ENCODE data around the gene LHFPL2. TPM values are rescaled to one million over a fixed set of nuclear protein-coding genes. Genes with fewer than 3 reads are reported as not detected.
"Not testable (repeated sequence)": the region's sequence is repeated elsewhere in the genome, so short reads cannot be mapped to it uniquely, and the experiment has no call there.

Gene LHFPL2
- 40.6 TPM for total RNA-seq
- long read RNA-seq, full-length matches to known transcripts, result 13 of 71 reads
- long read RNA-seq, partial matches to known transcripts, result 46 of 71 reads
- long read RNA-seq, other reads (novel, unspliced or antisense), result 12 of 71 reads

DNA sequence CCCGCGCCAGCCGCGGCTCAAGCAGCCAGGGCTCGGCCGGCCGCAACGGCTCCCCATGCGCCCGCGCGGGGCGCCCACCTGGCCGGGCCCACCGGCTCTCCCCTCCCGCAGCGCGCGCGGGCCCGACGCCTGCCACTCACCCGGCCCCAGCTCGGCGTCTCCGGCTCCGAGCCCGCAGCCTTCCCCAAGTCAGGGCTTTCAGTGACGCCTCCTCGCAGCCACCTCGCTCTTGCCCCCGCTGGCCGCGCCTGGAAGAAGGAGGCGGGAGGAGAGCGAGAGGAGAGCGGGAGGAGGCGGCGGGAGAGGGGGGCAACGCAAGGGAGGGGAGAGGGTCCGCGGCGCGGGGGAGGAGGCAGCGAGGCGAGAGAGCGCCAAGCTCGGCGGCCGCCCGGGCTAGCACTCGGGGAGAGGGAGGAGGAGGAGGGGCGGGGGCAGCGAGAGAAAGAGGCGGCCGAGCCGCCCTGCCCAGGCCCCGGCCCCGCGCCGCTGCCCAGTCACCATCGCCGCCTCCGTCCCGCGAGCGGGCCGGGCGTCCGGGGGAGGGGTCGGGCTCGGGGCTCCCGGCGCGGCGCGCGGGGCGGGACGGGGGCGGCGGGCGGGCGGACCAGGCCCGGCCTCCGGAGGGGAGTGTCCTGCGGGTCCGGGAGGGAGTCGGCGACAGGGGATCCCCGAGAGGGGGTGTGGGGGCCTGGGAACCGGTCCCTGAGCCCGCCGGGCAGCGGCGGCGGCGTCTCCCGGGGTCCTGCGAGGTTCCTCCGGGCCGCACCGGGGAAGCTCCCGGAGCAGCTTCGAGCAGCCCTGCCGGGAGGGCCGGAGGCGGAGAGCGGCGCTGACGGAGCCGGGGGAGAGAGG lies at the start of gene LHFPL2:
LHFPL2 (minus strand) TSS at position 414 of the 852 bp plus-strand sequence. CDS start 138,559 bp downstream, outside the sequence.
- H3K4me3 ChIP-seq, result peak within 1 kb of the TSS; percentile 78
- ATAC-seq (peak; percentile 91 to 92), DNase-seq (peak; percentile 79)
- H3K27ac ChIP-seq, result peak within 1 kb of the TSS; percentile 85
- intact Hi-C loops (cut with DNase I), result no loop called here
- TF ChIP-seq CTCF (IDR thresholded peaks at IDR 0.05), result no peak
- H3K9me3 ChIP-seq, result no peaks in the 10 kb centered on the region
- H3K4me1 ChIP-seq, result peaks cover 22% of the 10 kb centered on the region
- no peaks in the 10 kb centered on the region for H3K27me3 ChIP-seq (ENCODE audit: low read depth)
- no peaks in the 10 kb centered on the region for H3K36me3 ChIP-seq

GRCh38 chr5:78696637-78697036 lies 48.1 kb upstream of the LHFPL2 start:
- Histone ChIP-seq H3K36me3 (no peaks in the 10 kb centered on the region), H3K4me1 (no peaks in the 10 kb centered on the region), H3K27me3 (ENCODE audit: low read depth) (no peaks in the 10 kb centered on the region), H3K4me3 (no peak overlapping the region), H3K27ac (no peak overlapping the region), H3K9me3 (peaks cover 7% of the 10 kb centered on the region)
- ATAC-seq (no peak), DNase-seq (no peak)
- TF ChIP-seq CTCF (IDR thresholded peaks at IDR 0.05), result no peak
- intact Hi-C loops (cut with DNase I), result no loop called here

DNA sequence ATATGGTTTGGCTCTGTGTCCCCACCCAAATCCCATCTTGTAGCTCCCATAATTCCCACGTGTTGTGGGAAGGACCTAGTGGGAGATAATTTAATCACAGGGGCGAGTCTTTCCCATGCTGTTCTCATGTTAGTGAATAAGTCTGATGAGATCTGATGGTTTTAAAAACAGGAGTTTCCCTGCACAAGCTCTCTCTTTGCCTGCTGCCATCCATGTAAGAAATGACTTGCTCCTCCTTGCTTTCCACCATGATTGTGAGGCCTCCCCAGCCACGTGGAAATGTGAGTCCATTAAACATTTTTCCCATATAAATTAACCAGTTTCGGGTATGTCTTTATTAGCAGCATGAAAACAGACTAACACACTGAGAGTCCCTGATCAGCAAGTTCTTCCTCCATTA lies 47.5 kb upstream of the LHFPL2 start:
- DNase-seq; intact Hi-C loops (cut with DNase I); ATAC-seq; H3K27me3 ChIP-seq (ENCODE audit: low read depth); H3K9me3 ChIP-seq; H3K4me1 ChIP-seq; H3K4me3 ChIP-seq; H3K27ac ChIP-seq; H3K36me3 ChIP-seq: not testable (repeated sequence)

- DNase-seq, result no peak
- intact Hi-C loops (cut with DNase I), result no loop called here
- H3K9me3 ChIP-seq, result peaks cover 7% of the 10 kb centered on the region
- H3K27me3 ChIP-seq (ENCODE audit: low read depth), result no peaks in the 10 kb centered on the region
- H3K36me3 ChIP-seq, result no peaks in the 10 kb centered on the region
- H3K27ac ChIP-seq, result no peak overlapping the region
- H3K4me1 ChIP-seq, result no peaks in the 10 kb centered on the region
- no peak for ATAC-seq
- no peak overlapping the region for H3K4me3 ChIP-seq
- no peak for TF ChIP-seq CTCF (IDR thresholded peaks at IDR 0.05)
These were observed 44.8 kb upstream of the LHFPL2 start for GRCh38 chr5:78693339-78693738.

GRCh38 chr5:78691084-78691960 lies 42.8 kb upstream of the LHFPL2 start:
- H3K36me3 ChIP-seq, result no peaks in the 10 kb centered on the region
- ATAC-seq (peak in 1 of 2 donors; percentile 47), DNase-seq (no peak)
- no peak overlapping the region for H3K4me3 ChIP-seq
- no peak overlapping the region for H3K27ac ChIP-seq
- intact Hi-C loops (cut with DNase I), result no loop called here
- no peaks in the 10 kb centered on the region for H3K4me1 ChIP-seq
- H3K9me3 ChIP-seq, result peaks cover 7% of the 10 kb centered on the region
- TF ChIP-seq CTCF (IDR thresholded peaks at IDR 0.05), result no peak
- H3K27me3 ChIP-seq (ENCODE audit: low read depth), result no peaks in the 10 kb centered on the region
